Neural cell (in vitro differentiated cells): ENCODE measurements around the gene MED13L.

Experiments used
- CTCF ChIP-seq: fragments of 450-650 bp; IDR thresholded peaks from 2 replicates; pipeline ENCODE4 v1.5.1; 2014; ENCODE audit warnings: antibody characterized with exemption, mild to moderate bottlenecking, moderate library complexity; ENCODE audit not compliant: poor library complexity, severe bottlenecking
- EP300 ChIP-seq: fragments of 450-650 bp; conservative IDR thresholded peaks from 2 replicates; pipeline ENCODE4 v1.6.1; 2014; ENCODE audit warnings: antibody characterized with exemption, mild to moderate bottlenecking, moderate library complexity; ENCODE audit not compliant: poor library complexity, severe bottlenecking
- EZH2 ChIP-seq: fragments of 200-600, 300-800 bp; shearing (Covaris generic), sonication (generic); IDR thresholded peaks from 2 replicates; pipeline ENCODE4 v1.6.1; 2014; ENCODE audit warnings: antibody characterized with exemption, low read length, borderline replicate concordance, mild to moderate bottlenecking; ENCODE audit not compliant: insufficient read depth, poor library complexity, severe bottlenecking
- POLR2AphosphoS5 ChIP-seq: IDR thresholded peaks from 2 replicates; pipeline ENCODE4 v1.6.1; 2012
- RAD21 ChIP-seq: fragments of 450-650 bp; conservative IDR thresholded peaks from 2 replicates; pipeline ENCODE4 v1.6.1; 2014; ENCODE audit warnings: antibody characterized with exemption, mild to moderate bottlenecking, moderate library complexity
- SMC3 ChIP-seq: fragments of 450-650 bp; conservative IDR thresholded peaks from 2 replicates; pipeline ENCODE4 v1.6.1; 2014; ENCODE audit warnings: antibody characterized with exemption, mild to moderate bottlenecking, moderate library complexity; ENCODE audit not compliant: poor library complexity
- TAF1 ChIP-seq: IDR thresholded peaks from 2 replicates; pipeline ENCODE4 v1.6.1; 2012; ENCODE audit warnings: low read depth

- TF ChIP-seq RAD21: no peak
- no peak for TF ChIP-seq POLR2AphosphoS5
- TF ChIP-seq CTCF: no peak
- TF ChIP-seq EP300: no peak
- TF ChIP-seq TAF1: no peak
- no peak for TF ChIP-seq EZH2
- no peak for TF ChIP-seq SMC3
Measured at GRCh38 chr12:115938794-115939377, 338.6 kb downstream of the MED13L start.
